SK-N-SH (cell line): ENCODE results near the gene MYEOV.

Experiments
- CHD2 ChIP-seq: fragments of 150-350 bp; IDR thresholded peaks from 2 replicates; pipeline ENCODE4 v1.6.1; 2018; ENCODE audit warnings: low read length; ENCODE audit not compliant: partially characterized antibody
- EZH2phosphoT487 ChIP-seq: fragments of 200-600 bp; sonication (generic); IDR thresholded peaks from 2 replicates; pipeline ENCODE4 v1.6.1; 2017; ENCODE audit warnings: low read depth, mixed run types, mild to moderate bottlenecking, antibody characterized with exemption, moderate library complexity, borderline replicate concordance
- POLR2AphosphoS5 ChIP-seq: IDR thresholded peaks from 2 replicates; pipeline ENCODE4 v1.6.1; 2012; ENCODE audit warnings: low read depth, low read length
- RCOR1 ChIP-seq: fragments of 150-350 bp; IDR thresholded peaks from 2 replicates; pipeline ENCODE4 v1.6.1; 2017; ENCODE audit warnings: antibody characterized with exemption, low read length
- SMC3 ChIP-seq: IDR thresholded peaks from 2 replicates; pipeline ENCODE4 v1.6.1; 2012; ENCODE audit warnings: low read depth, low read length, improper control_type of control experiment
- TAF1 ChIP-seq: IDR thresholded peaks from 2 replicates; pipeline ENCODE4 v1.6.1; 2012; ENCODE audit warnings: low read depth, mild to moderate bottlenecking, low read length, moderate library complexity, borderline replicate concordance
- TF ChIP-seq, protein P1 (sequence below): fragments of 200-600 bp; sonication (generic); IDR thresholded peaks from 2 replicates; pipeline ENCODE4 v1.6.1; 2017; ENCODE audit warnings: antibody characterized with exemption, mild to moderate bottlenecking, moderate library complexity
- TF ChIP-seq, protein P2 (sequence below): IDR thresholded peaks from 2 replicates; pipeline ENCODE4 v1.6.1; 2012; ENCODE audit warnings: mild to moderate bottlenecking, low read depth, low read length, moderate library complexity
- TF ChIP-seq, protein P3 (sequence below): IDR thresholded peaks from 2 replicates; pipeline ENCODE4 v1.4.0; 2012; ENCODE audit warnings: low read depth, borderline replicate concordance

DNA sequence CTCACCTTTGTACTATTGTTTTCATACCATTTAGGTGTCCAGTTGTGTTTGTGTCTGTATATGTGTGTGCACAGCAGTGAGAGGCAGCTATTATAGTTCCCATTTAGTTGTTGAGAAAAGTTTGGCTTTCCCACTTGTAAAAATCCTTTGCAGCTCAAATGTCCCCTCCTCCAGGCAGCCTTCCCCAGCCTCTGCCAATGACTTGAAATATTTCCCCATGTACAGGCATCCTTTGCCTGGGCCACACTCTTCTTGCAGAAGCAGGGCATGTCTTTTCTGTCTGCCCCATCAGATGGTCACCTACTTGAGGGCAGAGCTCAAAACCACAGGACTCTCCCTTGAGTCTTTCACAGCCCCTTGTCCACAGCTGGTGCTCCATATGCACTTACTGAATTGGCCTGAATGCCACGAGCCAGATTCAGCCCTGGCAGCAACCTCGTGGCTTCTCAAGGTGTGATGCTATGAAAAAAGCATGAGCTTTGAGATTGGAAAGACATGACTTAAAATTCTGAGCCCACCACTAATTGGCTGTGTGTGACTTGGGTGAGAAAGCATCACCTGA lies 39.3 kb downstream of the MYEOV start:
- TF ChIP-seq, protein P1, sequence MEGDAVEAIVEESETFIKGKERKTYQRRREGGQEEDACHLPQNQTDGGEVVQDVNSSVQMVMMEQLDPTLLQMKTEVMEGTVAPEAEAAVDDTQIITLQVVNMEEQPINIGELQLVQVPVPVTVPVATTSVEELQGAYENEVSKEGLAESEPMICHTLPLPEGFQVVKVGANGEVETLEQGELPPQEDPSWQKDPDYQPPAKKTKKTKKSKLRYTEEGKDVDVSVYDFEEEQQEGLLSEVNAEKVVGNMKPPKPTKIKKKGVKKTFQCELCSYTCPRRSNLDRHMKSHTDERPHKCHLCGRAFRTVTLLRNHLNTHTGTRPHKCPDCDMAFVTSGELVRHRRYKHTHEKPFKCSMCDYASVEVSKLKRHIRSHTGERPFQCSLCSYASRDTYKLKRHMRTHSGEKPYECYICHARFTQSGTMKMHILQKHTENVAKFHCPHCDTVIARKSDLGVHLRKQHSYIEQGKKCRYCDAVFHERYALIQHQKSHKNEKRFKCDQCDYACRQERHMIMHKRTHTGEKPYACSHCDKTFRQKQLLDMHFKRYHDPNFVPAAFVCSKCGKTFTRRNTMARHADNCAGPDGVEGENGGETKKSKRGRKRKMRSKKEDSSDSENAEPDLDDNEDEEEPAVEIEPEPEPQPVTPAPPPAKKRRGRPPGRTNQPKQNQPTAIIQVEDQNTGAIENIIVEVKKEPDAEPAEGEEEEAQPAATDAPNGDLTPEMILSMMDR = no peak
- no peak for TF ChIP-seq TAF1
- no peak for TF ChIP-seq EZH2phosphoT487
- TF ChIP-seq, protein P2, sequence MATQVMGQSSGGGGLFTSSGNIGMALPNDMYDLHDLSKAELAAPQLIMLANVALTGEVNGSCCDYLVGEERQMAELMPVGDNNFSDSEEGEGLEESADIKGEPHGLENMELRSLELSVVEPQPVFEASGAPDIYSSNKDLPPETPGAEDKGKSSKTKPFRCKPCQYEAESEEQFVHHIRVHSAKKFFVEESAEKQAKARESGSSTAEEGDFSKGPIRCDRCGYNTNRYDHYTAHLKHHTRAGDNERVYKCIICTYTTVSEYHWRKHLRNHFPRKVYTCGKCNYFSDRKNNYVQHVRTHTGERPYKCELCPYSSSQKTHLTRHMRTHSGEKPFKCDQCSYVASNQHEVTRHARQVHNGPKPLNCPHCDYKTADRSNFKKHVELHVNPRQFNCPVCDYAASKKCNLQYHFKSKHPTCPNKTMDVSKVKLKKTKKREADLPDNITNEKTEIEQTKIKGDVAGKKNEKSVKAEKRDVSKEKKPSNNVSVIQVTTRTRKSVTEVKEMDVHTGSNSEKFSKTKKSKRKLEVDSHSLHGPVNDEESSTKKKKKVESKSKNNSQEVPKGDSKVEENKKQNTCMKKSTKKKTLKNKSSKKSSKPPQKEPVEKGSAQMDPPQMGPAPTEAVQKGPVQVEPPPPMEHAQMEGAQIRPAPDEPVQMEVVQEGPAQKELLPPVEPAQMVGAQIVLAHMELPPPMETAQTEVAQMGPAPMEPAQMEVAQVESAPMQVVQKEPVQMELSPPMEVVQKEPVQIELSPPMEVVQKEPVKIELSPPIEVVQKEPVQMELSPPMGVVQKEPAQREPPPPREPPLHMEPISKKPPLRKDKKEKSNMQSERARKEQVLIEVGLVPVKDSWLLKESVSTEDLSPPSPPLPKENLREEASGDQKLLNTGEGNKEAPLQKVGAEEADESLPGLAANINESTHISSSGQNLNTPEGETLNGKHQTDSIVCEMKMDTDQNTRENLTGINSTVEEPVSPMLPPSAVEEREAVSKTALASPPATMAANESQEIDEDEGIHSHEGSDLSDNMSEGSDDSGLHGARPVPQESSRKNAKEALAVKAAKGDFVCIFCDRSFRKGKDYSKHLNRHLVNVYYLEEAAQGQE = no peak
- TF ChIP-seq, protein P3, sequence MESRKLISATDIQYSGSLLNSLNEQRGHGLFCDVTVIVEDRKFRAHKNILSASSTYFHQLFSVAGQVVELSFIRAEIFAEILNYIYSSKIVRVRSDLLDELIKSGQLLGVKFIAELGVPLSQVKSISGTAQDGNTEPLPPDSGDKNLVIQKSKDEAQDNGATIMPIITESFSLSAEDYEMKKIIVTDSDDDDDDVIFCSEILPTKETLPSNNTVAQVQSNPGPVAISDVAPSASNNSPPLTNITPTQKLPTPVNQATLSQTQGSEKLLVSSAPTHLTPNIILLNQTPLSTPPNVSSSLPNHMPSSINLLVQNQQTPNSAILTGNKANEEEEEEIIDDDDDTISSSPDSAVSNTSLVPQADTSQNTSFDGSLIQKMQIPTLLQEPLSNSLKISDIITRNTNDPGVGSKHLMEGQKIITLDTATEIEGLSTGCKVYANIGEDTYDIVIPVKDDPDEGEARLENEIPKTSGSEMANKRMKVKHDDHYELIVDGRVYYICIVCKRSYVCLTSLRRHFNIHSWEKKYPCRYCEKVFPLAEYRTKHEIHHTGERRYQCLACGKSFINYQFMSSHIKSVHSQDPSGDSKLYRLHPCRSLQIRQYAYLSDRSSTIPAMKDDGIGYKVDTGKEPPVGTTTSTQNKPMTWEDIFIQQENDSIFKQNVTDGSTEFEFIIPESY = no peak
- no peak for TF ChIP-seq POLR2AphosphoS5
- no peak for TF ChIP-seq CHD2
- TF ChIP-seq SMC3 = no peak
- TF ChIP-seq RCOR1 = no peak
